HUES6 (cell line): ENCODE measurements around the gene FAM209A.

ENCODE experiments used
- H3K27ac ChIP-seq: 2 replicates; pipeline ENCODE4 v1.7.0; 2013; ENCODE audit warnings: low read depth, mild to moderate bottlenecking, low read length, inconsistent platforms
- H3K27me3 ChIP-seq: 2 replicates; pipeline ENCODE4 v1.6.1; 2013; ENCODE audit warnings: low read length; ENCODE audit not compliant: control insufficient read depth, insufficient read depth
- H3K36me3 ChIP-seq: 2 replicates; pipeline ENCODE4 v1.6.1; 2013; ENCODE audit warnings: low read length; ENCODE audit not compliant: control insufficient read depth, insufficient read depth
- H3K4me1 ChIP-seq: 2 replicates; pipeline ENCODE4 v1.6.1; 2013; ENCODE audit warnings: low read length; ENCODE audit not compliant: control insufficient read depth, insufficient read depth
- H3K4me3 ChIP-seq: 2 replicates; pipeline ENCODE4 v1.5.1; 2013; ENCODE audit warnings: low read depth, low read length
- H3K9ac ChIP-seq: one replicate; pipeline ENCODE4 v1.6.1; 2013; ENCODE audit warnings: mild to moderate bottlenecking, low read length
- H3K9me3 ChIP-seq: 2 replicates; pipeline ENCODE4 v1.6.1; 2013; ENCODE audit warnings: low read depth, low read length; ENCODE audit not compliant: control insufficient read depth, insufficient read depth

Gene FAM209A

DNA sequence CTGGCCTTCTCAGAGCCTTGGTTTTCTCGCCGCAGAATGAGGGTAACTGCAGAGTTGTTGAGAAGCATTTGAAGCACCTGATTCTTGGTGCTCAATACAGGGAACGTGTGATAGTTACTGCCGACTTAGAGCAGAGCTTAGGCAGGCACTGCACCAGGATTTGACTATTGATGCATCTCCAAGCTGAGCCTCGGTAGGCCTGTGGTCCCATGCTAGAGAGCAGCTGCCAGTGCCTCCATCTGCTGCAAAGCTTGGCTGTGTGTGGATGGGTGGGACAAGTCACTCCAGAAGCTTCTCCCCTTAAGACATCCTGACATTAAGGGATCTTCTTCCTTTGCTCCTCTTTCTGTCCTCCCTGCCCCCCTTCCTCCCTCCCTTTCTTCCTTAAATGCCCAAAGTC is 49.4 kb downstream of the FAM209A start:
- H3K4me1 ChIP-seq: peaks cover under 1% of the 10 kb centered on the region
- no peak overlapping the region for H3K9ac ChIP-seq
- no peaks in the 10 kb centered on the region for H3K9me3 ChIP-seq
- H3K27me3 ChIP-seq: no peaks in the 10 kb centered on the region
- H3K27ac ChIP-seq: no peak overlapping the region
- no peak overlapping the region for H3K4me3 ChIP-seq
- no peaks in the 10 kb centered on the region for H3K36me3 ChIP-seq

DNA sequence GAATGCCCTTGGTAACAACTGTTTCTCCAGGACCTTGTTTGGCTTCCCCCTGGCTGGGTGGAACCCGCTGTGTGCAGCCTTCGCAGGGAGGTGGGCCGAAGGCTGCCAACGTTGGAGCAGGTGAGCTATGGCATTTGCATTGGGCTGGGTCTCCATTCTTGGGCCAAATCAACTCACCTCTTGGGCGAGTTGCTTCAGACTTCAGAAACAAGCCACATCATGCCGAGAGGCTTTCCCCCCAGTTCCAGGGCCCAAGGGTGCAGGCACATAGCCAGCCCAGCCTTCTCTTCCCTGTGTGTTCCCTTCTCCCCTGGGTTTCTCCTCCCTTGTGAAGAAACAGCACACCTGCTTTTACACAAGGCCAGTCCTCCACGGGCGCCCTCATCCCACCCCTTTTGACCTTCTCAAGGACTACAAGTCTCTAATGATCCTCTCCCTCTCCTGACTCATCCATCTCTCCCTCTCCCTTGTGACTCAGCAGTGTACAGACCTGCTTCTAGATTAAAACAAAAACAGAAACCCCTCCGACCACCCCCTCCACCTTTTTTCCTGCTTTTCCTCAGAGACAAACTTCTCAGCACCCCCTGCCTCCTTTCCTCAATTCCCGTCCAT is 50.1 kb downstream of the FAM209A start:
- Histone ChIP-seq H3K27me3 (no peaks in the 10 kb centered on the region), H3K36me3 (no peaks in the 10 kb centered on the region), H3K9me3 (no peaks in the 10 kb centered on the region), H3K9ac (no peak overlapping the region), H3K4me3 (no peak overlapping the region), H3K27ac (no peak overlapping the region), H3K4me1 (peaks cover 7% of the 10 kb centered on the region)

DNA sequence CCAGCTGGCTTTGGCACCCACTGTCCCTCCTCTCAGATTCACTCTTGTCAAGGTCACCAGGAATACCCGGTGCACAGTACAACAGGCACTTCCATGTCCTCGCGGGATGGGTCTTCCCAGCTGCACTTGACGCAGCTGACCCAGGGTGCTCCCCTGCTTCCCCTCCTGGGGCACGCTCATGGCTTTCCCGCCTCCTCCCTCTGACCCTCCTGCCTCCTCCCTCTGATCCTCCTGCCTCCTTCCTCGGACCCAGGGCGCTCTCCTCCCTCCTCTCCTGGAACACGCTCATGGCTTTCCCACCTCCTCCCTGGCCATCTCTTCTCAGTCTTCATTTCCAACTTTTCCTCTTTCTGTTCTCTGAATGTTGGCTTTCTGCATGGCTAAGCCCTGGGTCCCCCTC is 50.6 kb downstream of the FAM209A start:
- Histone ChIP-seq H3K4me1 (peaks cover 9% of the 10 kb centered on the region), H3K4me3 (no peak overlapping the region), H3K27me3 (no peaks in the 10 kb centered on the region), H3K27ac (no peak overlapping the region), H3K9ac (no peak overlapping the region), H3K36me3 (no peaks in the 10 kb centered on the region), H3K9me3 (no peaks in the 10 kb centered on the region)
